Vein endothelial cell (primary cell): Measurements from ENCODE around the gene TAF11L13. TPM values are rescaled to one million over a fixed set of nuclear protein-coding genes. Genes with fewer than 3 reads are reported as not detected.

Experiments
- small RNA-seq: library from RNA; depleted of rRNA; stranded (forward); fragments of <200 nt; gene quantifications from one replicate; pipeline ENCODE3, GENCODE V24; 2012
- total RNA-seq: library from RNA; depleted of rRNA; stranded (reverse); fragments of >200 nt; gene quantifications from 2 replicates; pipeline ENCODE4 v1.2.3, GENCODE V29; 2012

Gene TAF11L13
- total RNA-seq, result not detected in 2 replicates

GRCh38 chr5:17631788-17632187, at the start of gene TAF11L13:
TSS of gene TAF11L13 (plus strand) at chr5:17632088.

GRCh38 chr5:17585658-17586057, 46.2 kb upstream of the TAF11L13 start, which contains the start of gene TAF11L7:
TSS of gene TAF11L7 (minus strand) at chr5:17585758.

GRCh38 chr5:17590860-17591259, 41.0 kb upstream of the TAF11L13 start, which contains the start of gene TAF11L8:
TSS of gene TAF11L8 (minus strand) at chr5:17590960.

GRCh38 chr5:17594255-17594654, 37.6 kb upstream of the TAF11L13 start, which contains the start of gene TAF11L9:
TSS of gene TAF11L9 (minus strand) at chr5:17594394.

GRCh38 chr5:17597728-17598127, 34.2 kb upstream of the TAF11L13 start, which contains the start of gene TAF11L10:
TSS of gene TAF11L10 (minus strand) at chr5:17597828.

GRCh38 chr5:17603880-17604279, 28.0 kb upstream of the TAF11L13 start, which contains the start of gene TAF11L11:
TSS of gene TAF11L11 (plus strand) at chr5:17604183.

GRCh38 chr5:17610092-17610491, 21.8 kb upstream of the TAF11L13 start, which contains the start of gene TAF11L12:
TSS of gene TAF11L12 (plus strand) at chr5:17610392.

GRCh38 chr5:17634160-17634559, 2.3 kb downstream of the TAF11L13 start, which contains the start of gene TAF11L14:
TSS of gene TAF11L14 (plus strand) at chr5:17634460.

Small RNA genes lying within 50 kb of the gene (small RNA-seq; reads per million reads assigned to genes)
- gene AC233724.1 (not detected), gene AC233724.12 (not detected), gene AC233724.2 (not detected), gene AC233724.3 (not detected), gene AC233724.4 (not detected), gene AC233724.6 (not detected), gene AC233724.7 (not detected)

Other genes starting within 250 kb of the TAF11L13 start
- not detected in 2 replicates for gene TAF11L2, start 133.9 kb upstream of the TAF11L13 start, total RNA-seq
- gene TAF11L3, start 113.7 kb upstream of the TAF11L13 start, total RNA-seq, result not detected in 2 replicates
- gene TAF11L4, start 110.3 kb upstream of the TAF11L13 start, total RNA-seq, result not detected in 2 replicates
- gene TAF11L5, start 106.9 kb upstream of the TAF11L13 start, total RNA-seq, result not detected in 2 replicates
- gene TAF11L6, start 103.4 kb upstream of the TAF11L13 start, total RNA-seq, result not detected in 2 replicates
- gene TAF11L7, start 46.3 kb upstream of the TAF11L13 start, total RNA-seq, result not detected in 2 replicates
- gene TAF11L8, start 41.1 kb upstream of the TAF11L13 start, total RNA-seq, result not detected in 2 replicates
- not detected in 2 replicates for gene TAF11L9, start 37.7 kb upstream of the TAF11L13 start, total RNA-seq
- gene TAF11L10, start 34.3 kb upstream of the TAF11L13 start, total RNA-seq, result not detected in 2 replicates
- not detected in 2 replicates for gene TAF11L11, start 27.9 kb upstream of the TAF11L13 start, total RNA-seq
- gene TAF11L12, start 21.7 kb upstream of the TAF11L13 start, total RNA-seq, result not detected in 2 replicates
- gene TAF11L14, start 2.4 kb downstream of the TAF11L13 start, total RNA-seq, result not detected in 2 replicates